Measurements from ENCODE around the gene LHX4. TPM values are rescaled to one million over a fixed set of nuclear protein-coding genes. Genes with fewer than 3 reads are reported as not detected.

LHX4 gene
- total RNA-seq, 4 donors from 2014 or later: not detected

DNA sequence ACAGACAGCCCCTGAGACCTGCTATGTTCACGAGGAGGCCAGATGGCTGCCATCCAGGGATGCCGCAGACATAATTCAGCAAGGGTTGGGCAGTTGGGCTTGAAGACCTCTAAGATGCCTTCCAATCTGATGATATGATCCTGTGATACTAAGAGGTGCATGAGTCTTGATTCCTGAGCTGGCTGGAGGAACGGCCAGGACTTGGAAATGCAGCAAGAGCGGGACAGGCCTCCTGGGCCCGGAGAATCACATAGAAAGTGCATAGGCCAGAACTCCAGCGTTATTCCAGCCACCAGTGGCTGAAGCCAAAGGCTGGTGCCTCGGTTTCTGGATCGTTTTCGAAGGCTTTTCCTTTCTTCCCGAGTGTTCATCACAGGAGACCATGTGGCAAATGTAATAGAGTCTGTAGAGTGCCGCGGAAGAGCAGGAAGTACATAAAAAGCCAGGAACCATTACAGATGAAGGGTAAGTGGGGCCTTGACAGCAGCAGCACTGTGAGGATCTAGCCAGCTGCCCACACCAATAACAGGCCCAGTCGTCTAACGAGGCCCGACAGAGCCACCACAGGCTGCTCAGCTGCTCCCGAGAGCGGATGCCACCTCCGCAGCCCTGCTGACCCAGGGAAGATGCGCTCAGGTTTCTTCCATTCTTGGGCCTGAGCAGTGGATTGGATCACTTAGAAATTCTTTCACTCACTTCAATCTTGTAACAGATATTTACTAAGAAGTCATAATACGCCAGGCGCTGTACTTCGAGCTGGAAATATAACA lies 14.0 kb upstream of the LHX4 start:
- DNase-seq: peak in 1 of 2 donors; percentile 8
- H3K4me1 ChIP-seq: no peaks in the 10 kb centered on the region
- H3K27me3 ChIP-seq: no peaks in the 10 kb centered on the region
- no peak for ATAC-seq
- H3K27ac ChIP-seq: no peak overlapping the region
- in situ Hi-C loops (cut with MboI; ENCODE audit: low sequenced_read_pairs in 4 of 4) (no loop called here), intact Hi-C loops (cut with DNase I; ENCODE audit: low total_unique reads) (no loop called here)
- no peaks in the 10 kb centered on the region for H3K9me3 ChIP-seq
- no peaks in the 10 kb centered on the region for H3K36me3 ChIP-seq
- no peak for TF ChIP-seq POLR2A (IDR thresholded peaks at IDR 0.05)
- H3K4me3 ChIP-seq: no peak overlapping the region

DNA sequence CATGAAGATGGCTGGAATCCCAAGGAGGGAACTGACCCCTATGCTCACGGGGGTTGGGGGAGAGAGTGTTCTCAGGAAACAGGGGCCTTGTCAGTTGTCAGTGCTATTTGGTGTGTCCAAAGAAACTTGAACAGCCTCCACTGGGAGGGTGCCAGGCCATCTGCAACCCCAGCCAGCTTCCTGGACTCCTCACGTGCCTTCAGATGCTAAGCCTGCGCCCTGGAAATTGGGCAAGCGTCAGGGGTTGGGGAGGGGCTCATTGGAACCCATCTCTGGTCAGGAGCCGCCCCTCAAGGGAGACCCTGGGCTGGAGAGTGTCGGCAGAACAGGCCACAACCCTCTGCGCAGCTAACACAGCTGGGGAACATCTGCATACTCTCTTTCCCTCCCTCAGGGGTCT lies 13.1 kb upstream of the LHX4 start:
- ATAC-seq: no peak
- Histone ChIP-seq H3K4me3 (no peak overlapping the region), H3K27ac (no peak overlapping the region), H3K4me1 (no peaks in the 10 kb centered on the region), H3K9me3 (no peaks in the 10 kb centered on the region), H3K36me3 (no peaks in the 10 kb centered on the region), H3K27me3 (no peaks in the 10 kb centered on the region)
- DNase-seq: no peak
- TF ChIP-seq, protein P1, sequence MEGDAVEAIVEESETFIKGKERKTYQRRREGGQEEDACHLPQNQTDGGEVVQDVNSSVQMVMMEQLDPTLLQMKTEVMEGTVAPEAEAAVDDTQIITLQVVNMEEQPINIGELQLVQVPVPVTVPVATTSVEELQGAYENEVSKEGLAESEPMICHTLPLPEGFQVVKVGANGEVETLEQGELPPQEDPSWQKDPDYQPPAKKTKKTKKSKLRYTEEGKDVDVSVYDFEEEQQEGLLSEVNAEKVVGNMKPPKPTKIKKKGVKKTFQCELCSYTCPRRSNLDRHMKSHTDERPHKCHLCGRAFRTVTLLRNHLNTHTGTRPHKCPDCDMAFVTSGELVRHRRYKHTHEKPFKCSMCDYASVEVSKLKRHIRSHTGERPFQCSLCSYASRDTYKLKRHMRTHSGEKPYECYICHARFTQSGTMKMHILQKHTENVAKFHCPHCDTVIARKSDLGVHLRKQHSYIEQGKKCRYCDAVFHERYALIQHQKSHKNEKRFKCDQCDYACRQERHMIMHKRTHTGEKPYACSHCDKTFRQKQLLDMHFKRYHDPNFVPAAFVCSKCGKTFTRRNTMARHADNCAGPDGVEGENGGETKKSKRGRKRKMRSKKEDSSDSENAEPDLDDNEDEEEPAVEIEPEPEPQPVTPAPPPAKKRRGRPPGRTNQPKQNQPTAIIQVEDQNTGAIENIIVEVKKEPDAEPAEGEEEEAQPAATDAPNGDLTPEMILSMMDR (IDR thresholded peaks at IDR 0.05 in 4 of 5, conservative IDR thresholded peaks at IDR 0.05 in 1 of 5): no peak
- no peak for TF ChIP-seq POLR2A (IDR thresholded peaks at IDR 0.05)
- intact Hi-C loops (cut with DNase I; ENCODE audit: low total_unique reads): no loop called here
- in situ Hi-C loops (cut with MboI; ENCODE audit: low sequenced_read_pairs in 4 of 4): no loop called here

DNA sequence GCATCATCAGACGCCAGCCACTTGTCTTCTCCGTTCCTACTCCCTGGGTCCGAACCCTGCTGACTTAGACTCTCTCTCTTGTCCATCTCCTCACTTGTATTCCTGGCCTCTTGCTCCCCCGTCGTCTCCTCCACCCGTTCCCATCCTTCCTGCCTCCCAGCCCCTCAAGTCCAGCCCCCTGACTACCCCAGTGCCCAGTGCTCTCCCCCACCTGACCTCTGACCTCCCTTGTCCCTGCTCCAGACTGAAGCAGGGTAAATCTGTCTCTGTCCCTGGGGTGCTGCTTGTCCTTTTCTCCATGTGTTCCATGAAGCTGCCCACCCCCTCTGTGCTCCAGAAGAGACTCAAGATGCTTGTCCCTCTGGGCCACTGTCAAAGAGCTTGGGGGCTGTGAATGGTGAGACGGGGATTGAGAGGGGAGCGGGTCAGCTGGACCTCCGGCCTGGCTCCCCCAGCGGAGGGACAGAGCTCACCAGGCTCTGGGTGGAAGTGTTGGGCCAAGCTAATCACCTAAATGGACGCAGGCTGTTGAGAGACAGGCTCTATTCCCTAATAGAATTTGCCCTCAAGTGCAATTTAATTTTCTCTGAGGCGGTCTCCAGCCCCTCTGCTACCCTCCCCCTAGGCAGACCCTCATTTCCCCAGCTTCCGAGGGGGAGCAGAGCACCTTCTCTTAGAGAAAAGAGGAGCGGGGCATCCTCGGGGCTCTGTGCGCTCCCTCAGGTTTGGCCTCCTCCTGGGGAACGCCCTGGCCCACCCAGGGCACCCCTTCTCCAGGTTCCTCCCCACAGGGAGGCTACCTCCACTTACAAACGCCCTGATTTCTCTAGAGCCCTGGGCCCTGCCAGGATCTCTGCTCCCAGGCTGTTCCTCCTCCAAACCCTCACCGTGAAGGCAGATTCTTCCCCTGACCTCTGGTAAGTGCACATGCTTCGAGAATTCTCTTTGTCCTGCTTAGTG lies 11.0 kb upstream of the LHX4 start:
- TF ChIP-seq, protein P1 (IDR thresholded peaks at IDR 0.05 in 4 of 5, conservative IDR thresholded peaks at IDR 0.05 in 1 of 5): no peak
- no peak for TF ChIP-seq POLR2A (IDR thresholded peaks at IDR 0.05)
- peaks cover 0 to under 1% (median 0%) of the 10 kb centered on the region in 3 donors for H3K27me3 ChIP-seq
- no peaks in the 10 kb centered on the region for H3K4me1 ChIP-seq
- no peaks in the 10 kb centered on the region for H3K36me3 ChIP-seq
- H3K27ac ChIP-seq: no peak overlapping the region
- ATAC-seq (no peak), DNase-seq (no peak)
- H3K4me3 ChIP-seq: no peak overlapping the region
- H3K9me3 ChIP-seq: no peaks in the 10 kb centered on the region
- in situ Hi-C loops (cut with MboI; ENCODE audit: low sequenced_read_pairs in 4 of 4): no loop called here
- intact Hi-C loops (cut with DNase I; ENCODE audit: low total_unique reads): no loop called here

DNA sequence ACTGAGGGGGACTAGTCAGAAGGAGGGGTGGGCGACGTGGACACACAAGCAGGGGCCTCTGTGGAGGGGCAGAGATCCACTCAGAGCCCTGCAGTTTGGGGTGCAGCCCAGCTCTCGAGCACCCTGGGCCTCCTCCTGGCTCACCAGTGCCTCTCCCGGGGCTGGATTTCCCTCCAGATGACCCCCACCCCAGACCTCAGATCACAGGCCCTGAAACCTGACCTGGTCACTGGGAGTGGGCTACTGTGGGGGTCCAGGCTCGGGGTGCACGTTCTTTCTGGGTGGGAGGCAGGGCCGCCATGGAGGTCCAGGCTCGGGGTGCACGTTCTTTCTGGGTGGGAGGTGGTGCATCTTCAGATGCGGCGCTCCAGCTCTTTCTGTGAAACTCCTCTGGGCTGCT lies 10.3 kb upstream of the LHX4 start:
- in situ Hi-C loops (cut with MboI; ENCODE audit: low sequenced_read_pairs in 4 of 4) (no loop called here), intact Hi-C loops (cut with DNase I; ENCODE audit: low total_unique reads) (no loop called here)
- no peaks in the 10 kb centered on the region for H3K4me1 ChIP-seq
- H3K4me3 ChIP-seq: no peak overlapping the region
- TF ChIP-seq, protein P1 (IDR thresholded peaks at IDR 0.05 in 4 of 5, conservative IDR thresholded peaks at IDR 0.05 in 1 of 5): no peak
- no peak for TF ChIP-seq POLR2A (IDR thresholded peaks at IDR 0.05)
- no peaks in the 10 kb centered on the region for H3K36me3 ChIP-seq
- H3K9me3 ChIP-seq: no peaks in the 10 kb centered on the region
- ATAC-seq: no peak
- H3K27ac ChIP-seq: no peak overlapping the region
- DNase-seq: no peak
- peaks cover 0 to 6% (median 0%) of the 10 kb centered on the region in 3 donors for H3K27me3 ChIP-seq

DNA sequence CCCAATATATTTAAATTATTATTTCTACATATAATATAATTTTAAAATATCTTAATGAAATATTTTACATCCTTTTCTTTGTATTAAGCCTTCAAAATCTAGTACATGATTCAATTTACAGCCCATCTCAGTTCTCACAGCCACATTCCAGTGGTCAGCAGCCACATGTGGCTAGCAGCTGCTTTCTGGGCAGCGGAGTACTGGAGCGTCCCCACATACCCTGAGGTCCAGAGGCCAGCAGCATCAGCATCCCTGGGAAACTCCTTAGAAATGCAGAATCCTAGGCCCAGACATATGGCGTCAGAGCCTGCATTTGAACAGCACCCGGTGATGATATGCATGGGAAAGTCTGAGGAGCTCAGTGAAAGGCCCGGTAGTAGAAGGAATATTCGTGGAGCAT lies 8.6 kb upstream of the LHX4 start:
- ATAC-seq (no peak), DNase-seq (no peak)
- H3K4me3 ChIP-seq: no peak overlapping the region
- TF ChIP-seq, protein P1 (IDR thresholded peaks at IDR 0.05 in 4 of 5, conservative IDR thresholded peaks at IDR 0.05 in 1 of 5): no peak
- H3K4me1 ChIP-seq: no peaks in the 10 kb centered on the region
- intact Hi-C loops (cut with DNase I; ENCODE audit: low total_unique reads) (no loop called here), in situ Hi-C loops (cut with MboI; ENCODE audit: low sequenced_read_pairs in 4 of 4) (no loop called here)
- no peak overlapping the region for H3K27ac ChIP-seq
- peaks cover 2 to 21% (median 4%) of the 10 kb centered on the region in 3 donors for H3K27me3 ChIP-seq
- H3K36me3 ChIP-seq: no peaks in the 10 kb centered on the region
- no peaks in the 10 kb centered on the region for H3K9me3 ChIP-seq
